ENCODE measurements around the gene AIP.

AIP gene

GRCh38 chr11:67482827-67483798, at the start of gene AIP:
Gene AIP, plus strand, starts transcription at chr11:67483026. Its CDS starts 133 bp downstream, at chr11:67483159.
- peak within 1 kb of the TSS; percentile 83 for H3K4me3 ChIP-seq (ENCODE audit: low read length)
- peak; percentile 96 for DNase-seq (ENCODE audit: low read depth)
- TF ChIP-seq, protein P1, sequence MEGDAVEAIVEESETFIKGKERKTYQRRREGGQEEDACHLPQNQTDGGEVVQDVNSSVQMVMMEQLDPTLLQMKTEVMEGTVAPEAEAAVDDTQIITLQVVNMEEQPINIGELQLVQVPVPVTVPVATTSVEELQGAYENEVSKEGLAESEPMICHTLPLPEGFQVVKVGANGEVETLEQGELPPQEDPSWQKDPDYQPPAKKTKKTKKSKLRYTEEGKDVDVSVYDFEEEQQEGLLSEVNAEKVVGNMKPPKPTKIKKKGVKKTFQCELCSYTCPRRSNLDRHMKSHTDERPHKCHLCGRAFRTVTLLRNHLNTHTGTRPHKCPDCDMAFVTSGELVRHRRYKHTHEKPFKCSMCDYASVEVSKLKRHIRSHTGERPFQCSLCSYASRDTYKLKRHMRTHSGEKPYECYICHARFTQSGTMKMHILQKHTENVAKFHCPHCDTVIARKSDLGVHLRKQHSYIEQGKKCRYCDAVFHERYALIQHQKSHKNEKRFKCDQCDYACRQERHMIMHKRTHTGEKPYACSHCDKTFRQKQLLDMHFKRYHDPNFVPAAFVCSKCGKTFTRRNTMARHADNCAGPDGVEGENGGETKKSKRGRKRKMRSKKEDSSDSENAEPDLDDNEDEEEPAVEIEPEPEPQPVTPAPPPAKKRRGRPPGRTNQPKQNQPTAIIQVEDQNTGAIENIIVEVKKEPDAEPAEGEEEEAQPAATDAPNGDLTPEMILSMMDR (conservative IDR thresholded peaks at IDR 0.05; ENCODE audit: low read length) = peak; percentile 24; the same call in 1 of the 2 replicates

DNA sequence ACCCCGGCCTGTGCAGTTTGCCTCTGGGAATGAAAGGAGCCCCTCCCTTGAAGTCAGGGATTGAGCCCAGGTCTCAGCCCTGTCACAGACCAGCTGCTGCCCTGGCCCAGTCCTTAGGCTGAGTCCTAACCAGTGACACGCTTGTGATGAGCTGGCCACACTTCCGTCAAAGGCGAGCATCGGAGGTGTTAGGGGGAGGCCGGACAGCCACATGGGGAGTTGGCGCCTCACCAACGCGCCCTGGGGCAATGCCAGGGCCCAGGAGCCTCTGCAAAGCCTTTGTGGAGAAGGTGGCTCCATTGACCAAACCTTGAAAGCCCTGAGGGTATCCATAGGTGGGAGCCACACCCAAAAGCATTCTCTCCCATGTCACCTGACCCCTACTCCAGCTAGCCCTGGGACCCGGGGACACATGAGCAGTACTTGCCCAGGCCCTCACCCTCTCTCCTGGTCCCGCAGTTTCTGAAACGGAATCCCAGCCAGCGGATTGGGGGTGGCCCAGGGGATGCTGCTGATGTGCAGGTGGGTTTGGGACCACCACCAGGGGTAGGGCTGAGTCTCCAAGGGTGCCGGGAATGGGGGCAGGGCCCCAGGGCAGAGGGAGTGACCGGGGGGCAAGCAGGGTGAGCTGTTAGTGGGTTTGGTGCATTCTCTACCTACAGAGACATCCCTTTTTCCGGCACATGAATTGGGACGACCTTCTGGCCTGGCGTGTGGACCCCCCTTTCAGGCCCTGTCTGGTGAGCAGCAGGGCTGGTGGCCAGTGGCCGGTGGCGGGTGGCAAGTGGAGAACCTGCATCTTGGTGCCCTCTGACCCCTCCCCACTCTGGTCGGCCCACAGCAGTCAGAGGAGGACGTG, 49.1 kb upstream of the AIP start:
- no peak for DNase-seq (ENCODE audit: low read depth)
- TF ChIP-seq, protein P1 (conservative IDR thresholded peaks at IDR 0.05; ENCODE audit: low read length) = no peak
- H3K4me3 ChIP-seq (ENCODE audit: low read length) = no peak overlapping the region

DNA sequence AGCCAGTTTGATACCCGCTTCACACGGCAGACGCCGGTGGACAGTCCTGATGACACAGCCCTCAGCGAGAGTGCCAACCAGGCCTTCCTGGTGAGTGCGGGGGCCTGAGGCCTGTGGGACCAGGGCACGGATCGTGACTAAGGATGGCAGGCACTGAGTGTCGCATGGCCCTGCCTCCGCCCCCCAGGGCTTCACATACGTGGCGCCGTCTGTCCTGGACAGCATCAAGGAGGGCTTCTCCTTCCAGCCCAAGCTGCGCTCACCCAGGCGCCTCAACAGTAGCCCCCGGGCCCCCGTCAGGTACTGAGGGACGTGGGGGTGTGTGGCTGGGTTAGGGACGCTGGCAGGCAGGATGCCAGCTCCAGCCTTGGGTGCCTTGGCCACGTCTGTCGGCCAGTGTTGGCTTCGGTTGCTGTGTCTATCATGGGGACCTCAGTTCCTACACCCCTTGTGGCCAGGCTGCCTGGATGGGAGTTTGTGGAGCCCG, 48.4 kb upstream of the AIP start:
- no peak overlapping the region for H3K4me3 ChIP-seq (ENCODE audit: low read length)
- no peak for DNase-seq (ENCODE audit: low read depth)
- TF ChIP-seq, protein P1 (conservative IDR thresholded peaks at IDR 0.05; ENCODE audit: low read length) = no peak

GRCh38 chr11:67435031-67435726, 47.6 kb upstream of the AIP start:
- TF ChIP-seq, protein P1 (conservative IDR thresholded peaks at IDR 0.05; ENCODE audit: low read length) = no peak
- no peak overlapping the region for H3K4me3 ChIP-seq (ENCODE audit: low read length)
- no peak for DNase-seq (ENCODE audit: low read depth)

DNA sequence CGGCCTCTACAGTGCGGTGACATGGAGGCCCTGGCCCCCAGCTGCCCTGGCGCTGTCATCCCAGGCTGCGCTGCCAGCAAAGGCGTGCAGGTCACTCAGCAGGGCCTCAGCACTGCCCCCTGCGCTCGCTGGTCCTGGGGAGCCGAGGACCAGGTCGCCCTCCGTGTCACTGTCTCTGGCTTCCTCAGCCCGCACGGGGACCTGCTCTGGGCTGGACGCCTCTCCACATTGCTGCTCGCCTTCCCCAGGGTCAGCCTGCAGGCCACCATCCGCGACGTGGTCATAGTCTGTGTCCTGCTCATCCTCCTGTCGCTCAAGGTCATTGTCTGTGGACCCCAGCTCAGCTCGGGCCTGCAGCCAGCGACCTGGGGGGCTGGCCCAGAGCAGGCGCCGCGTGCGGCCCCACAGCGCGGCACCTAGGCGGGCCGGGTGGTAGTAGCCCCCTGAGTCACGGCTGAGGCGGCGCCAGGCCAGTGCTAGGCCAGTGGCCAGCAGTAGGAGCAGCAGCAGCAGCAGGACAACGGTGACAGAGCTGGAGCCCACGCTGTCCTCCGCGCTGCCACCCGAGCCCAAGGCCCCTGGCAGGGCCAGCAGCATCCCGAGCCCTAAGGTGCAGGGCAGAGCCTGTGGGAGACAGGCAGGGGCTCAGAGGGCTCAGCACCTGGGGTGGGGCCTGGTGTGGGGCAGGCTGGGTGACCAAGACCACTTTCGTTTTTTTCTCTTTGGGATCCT, 46.9 kb upstream of the AIP start:
- no peak overlapping the region for H3K4me3 ChIP-seq (ENCODE audit: low read length)
- DNase-seq (ENCODE audit: low read depth) = no peak
- TF ChIP-seq, protein P1 (conservative IDR thresholded peaks at IDR 0.05; ENCODE audit: low read length) = no peak

DNA sequence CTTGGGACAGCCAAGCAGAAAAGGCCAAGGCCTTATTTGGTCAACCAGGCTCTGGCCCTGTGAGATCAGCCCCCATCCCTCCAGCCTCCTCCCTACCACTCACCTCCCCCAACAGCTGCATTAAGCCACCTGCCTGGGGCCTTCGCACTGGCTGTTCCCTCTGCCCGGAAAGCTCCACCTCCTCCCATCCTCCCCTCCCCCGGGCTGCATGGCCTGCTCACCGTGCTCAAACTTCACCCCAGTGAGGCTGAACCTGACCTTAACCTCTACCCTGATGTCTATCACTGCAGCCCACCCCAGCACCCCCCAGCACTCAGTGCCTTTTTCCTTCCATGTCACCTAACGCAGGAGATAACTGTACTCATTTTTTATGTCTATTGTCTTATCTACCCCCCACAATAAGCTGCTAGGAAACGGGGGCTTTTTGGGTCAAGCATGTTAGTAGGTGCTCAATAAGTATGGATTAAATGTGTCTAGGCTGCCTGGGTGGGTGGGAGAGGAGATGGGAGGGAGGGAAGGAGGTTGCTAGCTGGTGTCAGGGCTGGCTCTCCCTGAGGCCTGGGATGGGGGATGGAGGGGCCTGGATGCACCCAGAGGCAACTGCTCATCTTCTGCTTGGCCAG, 46.3 kb upstream of the AIP start:
- TF ChIP-seq, protein P1 (conservative IDR thresholded peaks at IDR 0.05; ENCODE audit: low read length) = no peak
- H3K4me3 ChIP-seq (ENCODE audit: low read length) = no peak overlapping the region
- no peak for DNase-seq (ENCODE audit: low read depth)
